Neuronal stem cell (in vitro differentiated cells): ENCODE measurements around the gene FGF1.

ENCODE experiments used
- DNase-seq: peaks from one replicate; pipeline ENCODE4 v3.0.0-alpha.2; 2013; ENCODE audit warnings: low spot score
- H2AFZ ChIP-seq: one replicate; pipeline ENCODE4 v1.6.1; 2013; ENCODE audit warnings: mild to moderate bottlenecking, low read length, inconsistent platforms
- H2AK5ac ChIP-seq: 2 replicates; pipeline ENCODE4 v1.6.1; 2013; ENCODE audit warnings: low read depth, mild to moderate bottlenecking, inconsistent platforms, low read length, moderate library complexity, mixed read lengths
- H2BK120ac ChIP-seq: 2 replicates; pipeline ENCODE4 v1.6.1; 2013; ENCODE audit warnings: low read depth, mild to moderate bottlenecking, inconsistent platforms, low read length, moderate library complexity, mixed read lengths
- H2BK12ac ChIP-seq: one replicate; pipeline ENCODE4 v1.6.1; 2013; ENCODE audit warnings: low read length, inconsistent platforms
- H2BK15ac ChIP-seq: 2 replicates; pipeline ENCODE4 v1.6.1; 2013; ENCODE audit warnings: mild to moderate bottlenecking, low read length, inconsistent platforms, mixed read lengths
- H2BK5ac ChIP-seq: one replicate; pipeline ENCODE4 v1.6.1; 2013; ENCODE audit warnings: inconsistent platforms, mild to moderate bottlenecking, low read length, moderate library complexity
- H3K14ac ChIP-seq: one replicate; pipeline ENCODE4 v1.6.1; 2013; ENCODE audit warnings: low read length, inconsistent platforms
- H3K18ac ChIP-seq: 2 replicates; pipeline ENCODE4 v1.6.1; 2013; ENCODE audit warnings: low read length, inconsistent platforms
- H3K23ac ChIP-seq: 2 replicates; pipeline ENCODE4 v1.6.1; 2013; ENCODE audit warnings: low read depth, mild to moderate bottlenecking, mixed read lengths, low read length, inconsistent platforms; ENCODE audit not compliant: poor library complexity
- H3K27ac ChIP-seq: replicated peaks from 3 replicates; pipeline ENCODE4 v1.5.1; 2013; ENCODE audit warnings: low read length, inconsistent platforms
- H3K27me3 ChIP-seq, 3 experiments: 2 replicates each; pipeline ENCODE4 v1.6.1; 2013; ENCODE audit warnings: low read length in 3 of 3, mild to moderate bottlenecking in 2 of 3, inconsistent platforms in 1 of 3, low read depth in 1 of 3, mixed read lengths in 1 of 3, moderate library complexity in 1 of 3; ENCODE audit not compliant: control insufficient read depth in 3 of 3, insufficient read depth in 3 of 3
- H3K36me3 ChIP-seq, 2 donors: replicated peaks in 1 of 2; 2 replicates each; pipeline ENCODE4 v1.6.1; 2013; ENCODE audit warnings: low read length in 2 of 2; ENCODE audit not compliant: control insufficient read depth in 2 of 2, insufficient read depth in 2 of 2
- H3K4ac ChIP-seq: 2 replicates; pipeline ENCODE4 v1.6.1; 2013; ENCODE audit warnings: inconsistent platforms, mild to moderate bottlenecking, low read length, moderate library complexity
- H3K4me1 ChIP-seq, 2 donors: 1 replicate in 1 of 2; 2 replicates in 1 of 2; pipeline ENCODE4 v1.6.1; 2013; ENCODE audit warnings: low read length in 2 of 2, low read depth in 1 of 2; ENCODE audit not compliant: control insufficient read depth in 2 of 2, insufficient read depth in 1 of 2
- H3K4me2 ChIP-seq: one replicate; pipeline ENCODE4 v1.6.1; 2013; ENCODE audit warnings: mild to moderate bottlenecking, low read length, inconsistent platforms; ENCODE audit not compliant: insufficient read depth, poor library complexity, severe bottlenecking
- H3K4me3 ChIP-seq, 2 donors: 2 replicates each; pipeline ENCODE4 v1.5.1; 2013; ENCODE audit warnings: low read length in 2 of 2, mild to moderate bottlenecking in 2 of 2, inconsistent platforms in 1 of 2, moderate library complexity in 1 of 2
- H3K79me1 ChIP-seq: one replicate; pipeline ENCODE4 v1.6.1; 2013; ENCODE audit warnings: low read depth, mild to moderate bottlenecking, inconsistent platforms, low read length, moderate library complexity
- H3K9ac ChIP-seq: one replicate; pipeline ENCODE4 v1.6.1; 2013; ENCODE audit warnings: mild to moderate bottlenecking, low read depth, low read length, inconsistent platforms; ENCODE audit not compliant: poor library complexity
- H3K9me3 ChIP-seq, 2 donors: replicated peaks in 1 of 2; 2 replicates each; pipeline versions ENCODE3 to v1.6.1; 2013; ENCODE audit warnings: low read length in 2 of 2, mild to moderate bottlenecking in 2 of 2, inconsistent platforms in 1 of 2, low read depth in 1 of 2, mixed read lengths in 1 of 2, moderate library complexity in 1 of 2; ENCODE audit not compliant: control insufficient read depth in 2 of 2, insufficient read depth in 1 of 2
- H4K8ac ChIP-seq: one replicate; pipeline ENCODE4 v1.6.1; 2013; ENCODE audit warnings: low read depth, mild to moderate bottlenecking, inconsistent platforms, low read length, moderate library complexity
- H4K91ac ChIP-seq: one replicate; pipeline ENCODE4 v1.6.1; 2013; ENCODE audit warnings: low read length, low read depth, mild to moderate bottlenecking, inconsistent platforms; ENCODE audit not compliant: poor library complexity
- WGBS, 2 donors: extraction: QIAGEN DNeasy Blood & Tissue Kit; methylation state at CpG; one replicate each; pipeline ENCODE4 v1.1.7; 2013; ENCODE audit warnings: missing lambda C conversion rate in 2 of 2, mixed read lengths in 1 of 2; ENCODE audit not compliant: insufficient read length in 2 of 2, insufficient replicate concordance in 1 of 2; ENCODE audit errors: extremely low coverage in 2 of 2; 5-methylcytosine and 5-hydroxymethylcytosine counted together

Gene FGF1

DNA sequence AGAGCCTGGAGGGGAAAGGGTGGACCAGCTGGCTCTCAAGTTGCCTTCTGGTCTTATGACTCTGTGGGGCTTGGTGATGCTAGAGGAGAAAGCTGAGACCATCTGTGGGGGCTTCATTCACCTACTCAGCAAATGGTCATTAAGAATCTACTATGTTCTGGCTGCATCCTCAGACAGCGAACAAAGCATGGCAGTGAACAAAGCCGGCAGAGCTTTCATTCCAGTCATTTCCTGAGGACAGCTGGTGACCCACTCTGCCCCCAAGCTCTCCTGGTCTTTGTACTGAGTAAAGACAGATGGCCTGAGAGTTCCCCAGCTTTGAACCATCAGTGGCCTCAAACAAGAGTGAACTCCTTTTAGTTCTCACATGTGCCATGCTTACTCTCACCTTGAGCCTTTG lies 48.0 kb downstream of the FGF1 start:
- H2BK5ac ChIP-seq = no peak overlapping the region
- no CpG with 5 or more reads among the region's 2 CpGs for WGBS, 2 donors
- H3K4me2 ChIP-seq = no peak overlapping the region
- H3K4ac ChIP-seq = no peak overlapping the region
- H3K23ac ChIP-seq = no peak overlapping the region
- H4K91ac ChIP-seq = no peak overlapping the region
- H3K4me3 ChIP-seq = no peak overlapping the region
- no peaks in the 10 kb centered on the region for H3K36me3 ChIP-seq
- H3K27ac ChIP-seq = no peak overlapping the region
- no peaks in the 10 kb centered on the region for H3K79me1 ChIP-seq
- no peak for DNase-seq
- no peak overlapping the region for H3K14ac ChIP-seq
- H3K9ac ChIP-seq = no peak overlapping the region
- H2AFZ ChIP-seq = no peak overlapping the region
- no peak overlapping the region for H2BK120ac ChIP-seq
- no peak overlapping the region for H2AK5ac ChIP-seq
- H2BK15ac ChIP-seq = no peak overlapping the region
- H2BK12ac ChIP-seq = no peak overlapping the region
- peaks cover 0 to 14% of the 10 kb centered on the region in 2 donors for H3K4me1 ChIP-seq
- H3K18ac ChIP-seq = no peak overlapping the region
- no peak overlapping the region for H4K8ac ChIP-seq
- H3K27me3 ChIP-seq = no peaks in the 10 kb centered on the region
- no peaks in the 10 kb centered on the region for H3K9me3 ChIP-seq

DNA sequence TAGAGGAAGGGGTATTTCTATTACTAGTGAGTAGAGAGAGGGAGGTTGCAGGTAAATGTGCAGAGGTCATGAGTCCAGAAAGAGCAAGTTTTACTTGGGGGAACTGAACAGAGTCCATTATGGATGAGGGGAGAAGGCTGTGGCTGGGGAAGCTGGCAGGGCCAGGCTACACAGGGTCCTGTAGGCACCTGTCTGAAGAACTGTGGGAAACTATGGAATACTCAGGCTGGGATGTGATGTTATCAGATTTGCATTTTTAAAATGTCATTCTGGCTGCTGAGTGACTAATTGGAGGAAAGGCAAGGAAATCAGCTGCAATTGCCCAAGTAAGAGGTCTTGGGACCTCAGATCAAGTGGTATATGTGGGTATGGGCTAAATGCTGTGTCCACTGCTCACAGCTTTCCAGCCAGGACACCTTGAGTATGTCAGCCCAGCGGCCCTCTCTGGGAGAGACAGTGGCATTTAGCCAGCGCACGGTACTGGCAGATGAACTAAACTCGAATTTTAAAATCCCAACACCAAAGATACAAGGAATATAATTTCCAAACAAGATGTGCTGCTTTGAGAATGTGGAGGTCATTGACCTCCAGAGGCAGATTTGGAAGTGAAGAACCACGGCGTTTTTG lies 49.1 kb downstream of the FGF1 start:
- H3K9me3 ChIP-seq = no peaks in the 10 kb centered on the region
- no peak overlapping the region for H2BK15ac ChIP-seq
- H3K4me3 ChIP-seq = no peak overlapping the region
- no peak overlapping the region for H3K9ac ChIP-seq
- H3K36me3 ChIP-seq = no peaks in the 10 kb centered on the region
- H4K8ac ChIP-seq = no peak overlapping the region
- H2BK120ac ChIP-seq = no peak overlapping the region
- H2AK5ac ChIP-seq = no peak overlapping the region
- H3K79me1 ChIP-seq = no peaks in the 10 kb centered on the region
- H3K27me3 ChIP-seq = no peaks in the 10 kb centered on the region
- no peak overlapping the region for H3K14ac ChIP-seq
- no peak overlapping the region for H3K23ac ChIP-seq
- no peak overlapping the region for H3K27ac ChIP-seq
- DNase-seq = no peak
- H2AFZ ChIP-seq = no peak overlapping the region
- no peak overlapping the region for H2BK5ac ChIP-seq
- H3K4me1 ChIP-seq = peaks cover 0 to 7% of the 10 kb centered on the region in 2 donors
- no peak overlapping the region for H4K91ac ChIP-seq
- no peak overlapping the region for H3K4ac ChIP-seq
- WGBS, 2 donors = no CpG with 5 or more reads among the region's 6 CpGs
- H3K4me2 ChIP-seq = no peak overlapping the region
- no peak overlapping the region for H2BK12ac ChIP-seq
- H3K18ac ChIP-seq = no peak overlapping the region

DNA sequence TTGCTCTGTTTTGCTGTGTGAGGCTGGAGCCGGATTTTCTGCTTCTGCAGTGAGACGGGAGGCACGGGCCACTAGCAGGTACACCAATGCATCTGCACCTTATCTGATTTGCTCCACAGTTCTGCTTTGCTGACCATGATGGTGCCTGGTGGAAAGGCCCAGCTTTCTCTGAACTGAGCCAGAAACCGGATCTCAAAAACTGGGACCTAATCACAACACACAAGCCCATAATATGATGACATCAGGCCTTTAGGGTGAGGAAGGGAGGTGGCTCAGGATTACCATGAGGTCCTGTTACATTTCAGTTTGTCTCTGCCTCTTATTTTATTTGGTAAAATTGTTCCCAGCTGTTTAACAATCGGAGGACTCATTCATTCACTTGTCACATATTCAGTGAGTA lies 49.8 kb downstream of the FGF1 start:
- no peak for DNase-seq
- H3K4me2 ChIP-seq = no peak overlapping the region

DNA sequence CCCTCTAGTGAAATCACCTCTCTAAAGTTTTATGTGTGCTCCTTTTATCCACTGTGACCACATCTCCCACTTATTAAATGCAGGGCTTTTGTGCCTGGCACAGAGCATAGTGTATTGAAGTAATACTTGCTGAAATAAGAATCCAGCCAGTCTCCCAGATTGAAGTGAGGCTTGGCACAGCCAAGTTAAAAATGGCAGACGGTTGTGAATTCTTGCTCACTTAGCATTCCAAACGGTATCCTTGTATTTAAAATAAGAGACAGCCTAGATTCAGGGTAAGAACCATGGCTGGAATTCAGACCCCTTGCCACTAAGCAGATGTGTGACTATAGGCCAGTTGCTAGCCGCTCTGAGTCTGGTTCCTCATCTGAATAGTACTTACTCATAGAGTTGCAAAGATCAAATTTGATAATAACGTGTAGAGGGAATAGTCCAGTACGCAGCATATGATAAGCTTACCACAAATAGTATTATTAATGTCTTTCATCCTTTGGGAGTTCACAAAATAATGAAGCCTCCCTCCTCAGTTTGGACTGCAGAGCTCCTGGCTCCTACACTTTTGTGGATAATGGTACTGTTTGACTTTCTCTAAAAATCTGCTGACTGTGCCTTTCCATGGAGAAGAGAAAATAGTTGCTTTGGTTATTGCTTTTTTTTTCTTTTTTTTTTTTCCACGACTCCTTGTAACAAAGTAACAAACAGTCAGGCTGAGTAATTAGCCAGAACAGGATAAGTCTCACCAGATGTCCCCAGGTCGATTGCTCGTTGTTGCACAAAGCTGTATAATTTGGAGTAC lies 51.5 kb downstream of the FGF1 start:
- H3K9ac ChIP-seq = no peak overlapping the region
- peaks cover 0 to 4% of the 10 kb centered on the region in 2 donors for H3K4me1 ChIP-seq
- no peak overlapping the region for H4K91ac ChIP-seq
- H4K8ac ChIP-seq = no peak overlapping the region
- H3K4me3 ChIP-seq = no peak overlapping the region
- H3K4me2 ChIP-seq = no peak overlapping the region
- H2BK12ac ChIP-seq = no peak overlapping the region
- no peaks in the 10 kb centered on the region for H3K79me1 ChIP-seq
- H2AK5ac ChIP-seq = no peak overlapping the region
- no peaks in the 10 kb centered on the region for H3K27me3 ChIP-seq
- DNase-seq = no peak
- no peak overlapping the region for H3K23ac ChIP-seq
- H2BK5ac ChIP-seq = no peak overlapping the region
- no peaks in the 10 kb centered on the region for H3K9me3 ChIP-seq
- no peak overlapping the region for H3K27ac ChIP-seq
- no peak overlapping the region for H3K14ac ChIP-seq
- H3K36me3 ChIP-seq = no peaks in the 10 kb centered on the region
- no peak overlapping the region for H2BK120ac ChIP-seq
- WGBS, 2 donors = no CpG with 5 or more reads among the region's 8 CpGs
- no peak overlapping the region for H2BK15ac ChIP-seq
- H3K4ac ChIP-seq = no peak overlapping the region
- H3K18ac ChIP-seq = no peak overlapping the region
- H2AFZ ChIP-seq = no peak overlapping the region

More for the DNA sequence above, 49.8 kb downstream of the FGF1 start:
- Histone ChIP-seq H3K4me1 (peaks cover 0 to 4% of the 10 kb centered on the region in 2 donors), H2BK120ac (no peak overlapping the region), H3K23ac (no peak overlapping the region), H3K27me3 (no peaks in the 10 kb centered on the region), H3K9ac (no peak overlapping the region), H2BK15ac (no peak overlapping the region), H3K18ac (no peak overlapping the region), H2AFZ (no peak overlapping the region), H4K8ac (no peak overlapping the region), H4K91ac (no peak overlapping the region), H2BK12ac (no peak overlapping the region), H3K4ac (no peak overlapping the region), H3K36me3 (no peaks in the 10 kb centered on the region), H3K27ac (no peak overlapping the region), H3K14ac (no peak overlapping the region), H3K9me3 (no peaks in the 10 kb centered on the region), H3K79me1 (no peaks in the 10 kb centered on the region), H2AK5ac (no peak overlapping the region), H2BK5ac (no peak overlapping the region), H3K4me3 (no peak overlapping the region)
- no CpG with 5 or more reads among the region's 5 CpGs for WGBS, 2 donors
